CD8-positive, alpha-beta memory T cell (primary cell): ENCODE measurements around the gene SLC17A3. TPM values are rescaled to one million over a fixed set of nuclear protein-coding genes. Genes with fewer than 3 reads are reported as not detected.
A peak's percentile ranks its signal among the peaks of the same experiment; 100 is the strongest.

ENCODE experiments used
- CTCF ChIA-PET: fragments of 350-600 bp; sonication (Branson Sonifier 250); formaldehyde crosslinking; loops from one replicate; lab custom pipeline; 2021; ENCODE audit warnings: antibody characterized with exemption; lab: Charles Lee
- POLR2A ChIA-PET: fragments of 350-600 bp; sonication (Branson Sonifier 250); formaldehyde crosslinking; loops from one replicate; lab custom pipeline; 2021; ENCODE audit warnings: antibody characterized with exemption; lab: Charles Lee
- DNase-seq, 5 donors: peaks; one replicate each; pipeline versions ENCODE4 v3.0.0 to v3.0.0-alpha.2; 2020 to 2022; ENCODE audit warnings: mixed read lengths in 1 of 5
- H3K27ac ChIP-seq: one replicate; pipeline ENCODE4 v1.7.0; 2013; ENCODE audit warnings: low read depth, mild to moderate bottlenecking, low read length, moderate library complexity
- H3K27me3 ChIP-seq: 2 replicates; pipeline ENCODE4 v1.7.0; 2013; ENCODE audit warnings: low read length, mild to moderate bottlenecking; ENCODE audit not compliant: insufficient read depth, poor library complexity, severe bottlenecking
- H3K36me3 ChIP-seq: 2 replicates; pipeline ENCODE4 v1.7.0; 2013; ENCODE audit warnings: mild to moderate bottlenecking, low read length, moderate library complexity; ENCODE audit not compliant: insufficient read depth
- H3K4me1 ChIP-seq: 2 replicates; pipeline ENCODE4 v1.7.0; 2013; ENCODE audit warnings: mild to moderate bottlenecking, low read length, moderate library complexity; ENCODE audit not compliant: insufficient read depth
- H3K4me3 ChIP-seq: 2 replicates; pipeline ENCODE4 v1.7.0; 2013; ENCODE audit warnings: mild to moderate bottlenecking, low read length
- H3K9me3 ChIP-seq: 2 replicates; pipeline ENCODE4 v1.7.0; 2013; ENCODE audit warnings: mild to moderate bottlenecking, low read length
- H3K27ac Mint-ChIP-seq, 8 donors: one replicate each; pipeline ENCODE4 v1.8.0; 2020 to 2021; ENCODE audit warnings: mixed read lengths in 8 of 8, mild to moderate bottlenecking in 6 of 8, inconsistent platforms in 3 of 8, moderate library complexity in 3 of 8
- H3K27me3 Mint-ChIP-seq, 2 donors: one replicate each; pipeline ENCODE4 v1.8.0; 2020 to 2021; ENCODE audit warnings: mixed read lengths in 2 of 2, mild to moderate bottlenecking in 1 of 2, moderate library complexity in 1 of 2
- H3K36me3 Mint-ChIP-seq, 3 donors: one replicate each; pipeline ENCODE4 v1.8.0; 2020 to 2021; ENCODE audit warnings: mixed read lengths in 3 of 3, inconsistent platforms in 1 of 3, mild to moderate bottlenecking in 1 of 3
- H3K4me1 Mint-ChIP-seq, 3 donors: one replicate each; pipeline ENCODE4 v1.8.0; 2020 to 2021; ENCODE audit warnings: mixed read lengths in 3 of 3, inconsistent platforms in 1 of 3, mild to moderate bottlenecking in 1 of 3
- H3K4me3 Mint-ChIP-seq, 7 donors: one replicate each; pipeline ENCODE4 v1.8.0; 2020 to 2021; ENCODE audit warnings: mixed read lengths in 7 of 7, mild to moderate bottlenecking in 6 of 7, moderate library complexity in 4 of 7, inconsistent platforms in 2 of 7
- H3K9me3 Mint-ChIP-seq, 5 donors: one replicate each; pipeline ENCODE4 v1.8.0; 2020 to 2022; ENCODE audit warnings: mixed read lengths in 5 of 5, mild to moderate bottlenecking in 3 of 5, moderate library complexity in 2 of 5, inconsistent platforms in 1 of 5
- polyA plus RNA-seq: library from polyadenylated mRNA; unstranded; fragments of 300-500 nt; fragmentation: Illumina TruSeq; gene quantifications from one replicate; pipeline ENCODE4 v1.2.3, GENCODE V29; 2021
- total RNA-seq, 2 experiments: library from RNA; stranded (reverse); gene quantifications; one replicate each; pipeline ENCODE4 v1.2.3, GENCODE V29; 2021

Gene SLC17A3
- total and polyA plus RNA-seq, 3 experiments from 2014 or later = not detected

GRCh38 chr6:25852756-25853155, 21.3 kb downstream of the SLC17A3 start:
- CTCF ChIA-PET = interaction anchor here (0.9 kb wide), 1 partner anchor 13 kb away, joined by 3 read pairs; no protein-coding TSS in a partner anchor
- no peaks in the 10 kb centered on the region for H3K36me3 ChIP-seq
- Mint-ChIP-seq H3K4me3 (no peak overlapping the region), H3K36me3 (peaks cover 0 to 6% (median 2%) of the 10 kb centered on the region in 3 donors), H3K9me3 (no peaks in the 10 kb centered on the region), H3K4me1 (peaks cover 4 to 13% (median 13%) of the 10 kb centered on the region in 3 donors), H3K27me3 (peaks cover 0 to 4% of the 10 kb centered on the region in 2 donors), H3K27ac (peak overlapping the region in 1 of 8 donors; percentile 30)
- H3K4me1 ChIP-seq = no peaks in the 10 kb centered on the region
- POLR2A ChIA-PET = no interaction called here
- H3K4me3 ChIP-seq = no peak overlapping the region
- no peaks in the 10 kb centered on the region for H3K27me3 ChIP-seq
- H3K9me3 ChIP-seq = no peaks in the 10 kb centered on the region
- DNase-seq = no peak
- no peak overlapping the region for H3K27ac ChIP-seq

- Histone ChIP-seq H3K27me3 (no peaks in the 10 kb centered on the region), H3K36me3 (no peaks in the 10 kb centered on the region), H3K27ac (no peak overlapping the region), H3K4me3 (no peak overlapping the region), H3K4me1 (no peaks in the 10 kb centered on the region), H3K9me3 (no peaks in the 10 kb centered on the region)
- Mint-ChIP-seq H3K9me3 (no peaks in the 10 kb centered on the region), H3K4me1 (peaks cover 4 to 13% (median 13%) of the 10 kb centered on the region in 3 donors), H3K27ac (no peak overlapping the region), H3K36me3 (peaks cover 0 to 3% (median 2%) of the 10 kb centered on the region in 3 donors), H3K4me3 (peak overlapping the region in 2 of 7 donors; percentile 37 to 41), H3K27me3 (peaks cover 3 to 4% of the 10 kb centered on the region in 2 donors)
- DNase-seq = no peak
- ChIA-PET POLR2A (no interaction called here), CTCF (no interaction called here)
These were observed 22.1 kb downstream of the SLC17A3 start for GRCh38 chr6:25851961-25852360.

GRCh38 chr6:25844518-25844917, 29.5 kb downstream of the SLC17A3 start:
- no peak overlapping the region for H3K4me3 ChIP-seq
- no peak for DNase-seq
- Mint-ChIP-seq H3K4me1 (no peaks in the 10 kb centered on the region), H3K9me3 (peaks cover 0 to 1% (median 0%) of the 10 kb centered on the region in 5 donors), H3K27me3 (peaks cover 4 to 14% of the 10 kb centered on the region in 2 donors), H3K36me3 (peaks cover 0 to 4% (median 0%) of the 10 kb centered on the region in 3 donors), H3K27ac (no peak overlapping the region), H3K4me3 (no peak overlapping the region)
- H3K27me3 ChIP-seq = no peaks in the 10 kb centered on the region
- H3K9me3 ChIP-seq = no peaks in the 10 kb centered on the region
- no peaks in the 10 kb centered on the region for H3K36me3 ChIP-seq
- ChIA-PET CTCF (no interaction called here), POLR2A (no interaction called here)
- H3K27ac ChIP-seq = no peak overlapping the region
- H3K4me1 ChIP-seq = no peaks in the 10 kb centered on the region

- POLR2A ChIA-PET = no interaction called here
- no peak overlapping the region for H3K4me3 ChIP-seq
- peaks cover 0 to 14% of the 10 kb centered on the region in 2 donors for H3K27me3 Mint-ChIP-seq
- CTCF ChIA-PET = no interaction called here
- H3K4me3 Mint-ChIP-seq = no peak overlapping the region
- H3K9me3 ChIP-seq = no peaks in the 10 kb centered on the region
- H3K4me1 ChIP-seq = no peaks in the 10 kb centered on the region
- H3K9me3 Mint-ChIP-seq = peaks cover 0 to 1% (median 0%) of the 10 kb centered on the region in 5 donors
- no peaks in the 10 kb centered on the region for H3K4me1 Mint-ChIP-seq
- H3K27ac Mint-ChIP-seq = no peak overlapping the region
- H3K36me3 Mint-ChIP-seq = peaks cover 0 to 4% (median 0%) of the 10 kb centered on the region in 3 donors
- no peak for DNase-seq
- H3K27me3 ChIP-seq = no peaks in the 10 kb centered on the region
- no peak overlapping the region for H3K27ac ChIP-seq
- H3K36me3 ChIP-seq = no peaks in the 10 kb centered on the region
These were observed 31.5 kb downstream of the SLC17A3 start for GRCh38 chr6:25842526-25842925.

GRCh38 chr6:25835442-25836283, 38.4 kb downstream of the SLC17A3 start:
- Mint-ChIP-seq H3K4me1 (no peaks in the 10 kb centered on the region), H3K4me3 (no peak overlapping the region), H3K9me3 (peaks cover 0 to under 1% (median 0%) of the 10 kb centered on the region in 5 donors), H3K27me3 (peaks cover 3 to 15% of the 10 kb centered on the region in 2 donors), H3K27ac (no peak overlapping the region), H3K36me3 (no peaks in the 10 kb centered on the region)
- Histone ChIP-seq H3K4me3 (no peak overlapping the region), H3K9me3 (no peaks in the 10 kb centered on the region), H3K27me3 (no peaks in the 10 kb centered on the region), H3K27ac (no peak overlapping the region), H3K36me3 (no peaks in the 10 kb centered on the region), H3K4me1 (no peaks in the 10 kb centered on the region)
- ChIA-PET CTCF (no interaction called here), POLR2A (no interaction called here)
- no peak for DNase-seq

- H3K27me3 Mint-ChIP-seq = peaks cover 3 to 13% of the 10 kb centered on the region in 2 donors
- no peaks in the 10 kb centered on the region for H3K9me3 Mint-ChIP-seq
- ChIA-PET POLR2A (no interaction called here), CTCF (no interaction called here)
- no peaks in the 10 kb centered on the region for H3K4me1 Mint-ChIP-seq
- Histone ChIP-seq H3K27ac (no peak overlapping the region), H3K36me3 (no peaks in the 10 kb centered on the region), H3K4me1 (no peaks in the 10 kb centered on the region), H3K4me3 (no peak overlapping the region), H3K9me3 (no peaks in the 10 kb centered on the region), H3K27me3 (no peaks in the 10 kb centered on the region)
- DNase-seq = no peak
- no peaks in the 10 kb centered on the region for H3K36me3 Mint-ChIP-seq
- H3K27ac Mint-ChIP-seq = no peak overlapping the region
- no peak overlapping the region for H3K4me3 Mint-ChIP-seq
These were observed 39.1 kb downstream of the SLC17A3 start for GRCh38 chr6:25834950-25835349.

GRCh38 chr6:25833136-25833535, 40.9 kb downstream of the SLC17A3 start:
- no peak for DNase-seq
- H3K9me3 Mint-ChIP-seq = no peaks in the 10 kb centered on the region
- H3K9me3 ChIP-seq = no peaks in the 10 kb centered on the region
- ChIA-PET POLR2A (no interaction called here), CTCF (no interaction called here)
- no peak overlapping the region for H3K27ac Mint-ChIP-seq
- no peaks in the 10 kb centered on the region for H3K4me1 ChIP-seq
- H3K36me3 ChIP-seq = no peaks in the 10 kb centered on the region
- H3K27me3 ChIP-seq = no peaks in the 10 kb centered on the region
- no peaks in the 10 kb centered on the region for H3K4me1 Mint-ChIP-seq
- peaks cover 3 to 20% of the 10 kb centered on the region in 2 donors for H3K27me3 Mint-ChIP-seq
- no peak overlapping the region for H3K27ac ChIP-seq
- H3K36me3 Mint-ChIP-seq = no peaks in the 10 kb centered on the region
- no peak overlapping the region for H3K4me3 ChIP-seq
- no peak overlapping the region for H3K4me3 Mint-ChIP-seq

- Mint-ChIP-seq H3K4me1 (no peaks in the 10 kb centered on the region), H3K27me3 (peaks cover 3 to 23% of the 10 kb centered on the region in 2 donors), H3K36me3 (no peaks in the 10 kb centered on the region), H3K9me3 (no peaks in the 10 kb centered on the region), H3K4me3 (no peak overlapping the region), H3K27ac (no peak overlapping the region)
- Histone ChIP-seq H3K4me3 (no peak overlapping the region), H3K9me3 (no peaks in the 10 kb centered on the region), H3K27ac (no peak overlapping the region), H3K27me3 (no peaks in the 10 kb centered on the region), H3K4me1 (no peaks in the 10 kb centered on the region), H3K36me3 (no peaks in the 10 kb centered on the region)
- DNase-seq = no peak
- POLR2A ChIA-PET = no interaction called here
- CTCF ChIA-PET = no interaction called here
These were observed 41.4 kb downstream of the SLC17A3 start for GRCh38 chr6:25832670-25833069.
